Measurements from ENCODE around the gene RGS5.

The RGS5 gene

DNA sequence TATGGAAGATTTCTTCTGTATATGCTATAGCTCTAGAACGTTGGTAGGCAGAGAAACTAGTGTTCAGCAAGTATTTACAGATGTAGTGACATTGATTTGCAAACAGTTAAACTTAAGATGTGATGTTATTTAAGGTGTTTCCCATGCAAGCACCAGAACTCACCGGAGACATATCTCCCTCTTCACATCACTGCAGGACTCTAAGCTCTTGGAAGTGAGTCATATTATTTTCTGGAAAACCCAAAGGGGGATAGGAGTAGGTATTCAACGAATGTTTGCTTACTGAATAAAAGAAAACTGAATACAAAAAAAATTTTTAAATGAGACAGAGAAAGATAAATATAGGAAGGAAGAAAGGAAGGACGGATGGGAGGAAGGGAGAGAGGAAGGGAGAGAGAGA is 108.5 kb downstream of the RGS5 start:
- no peak overlapping the region for H2AFZ ChIP-seq (ENCODE audit: low read depth, low read length, severe bottlenecking)
- H3K27ac ChIP-seq (ENCODE audit: low read depth, low read length) = no peak overlapping the region
- no peak overlapping the region for H3K4me2 ChIP-seq (ENCODE audit: low read depth, low read length, poor library complexity, severe bottlenecking)
- no peaks in the 10 kb centered on the region for H3K27me3 ChIP-seq (ENCODE audit: low read length)
- H3F3A ChIP-seq (ENCODE audit: insufficient read depth) = no peaks in the 10 kb centered on the region
- H3K4me3 ChIP-seq (ENCODE audit: insufficient read depth, low read length, poor library complexity, severe bottlenecking) = no peak overlapping the region
- no peak for TF ChIP-seq EZH2phosphoT487 (conservative IDR thresholded peaks at IDR 0.05; ENCODE audit: low read length)
- no peak for TF ChIP-seq CTCF (IDR thresholded peaks at IDR 0.05; ENCODE audit: insufficient read depth, low read length, poor library complexity, severe bottlenecking)
- H3K9me3 ChIP-seq (ENCODE audit: insufficient read depth, low read length) = no peaks in the 10 kb centered on the region
- H3K79me2 ChIP-seq (ENCODE audit: insufficient read depth, low read length) = no peaks in the 10 kb centered on the region
- H3K36me3 ChIP-seq (ENCODE audit: low read length) = no peaks in the 10 kb centered on the region
- no peaks in the 10 kb centered on the region for H3K9me2 ChIP-seq (replicated peaks; ENCODE audit: insufficient read depth, low read length)
- no peak overlapping the region for H3K9ac ChIP-seq (ENCODE audit: low read length)
- H4K20me1 ChIP-seq (ENCODE audit: low read depth, low read length) = no peaks in the 10 kb centered on the region

DNA sequence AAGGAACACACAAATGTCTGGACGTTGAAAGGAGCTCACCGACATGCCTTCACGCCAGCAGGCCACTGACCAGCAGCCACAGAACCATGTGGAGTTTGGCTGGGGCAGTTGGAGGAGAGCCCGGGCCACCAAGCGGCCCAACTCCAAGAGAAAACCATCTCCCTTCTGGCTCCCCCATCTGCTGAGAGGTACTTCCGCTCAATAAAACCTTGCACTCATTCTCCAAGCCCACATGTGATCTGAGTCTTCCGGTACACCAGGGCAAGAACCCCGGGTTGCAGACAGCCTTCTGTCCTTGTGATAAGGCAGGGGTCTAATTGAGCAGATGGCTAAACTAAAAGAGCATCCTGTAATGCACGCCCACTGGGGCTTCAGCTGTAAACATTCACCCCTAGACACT is 109.1 kb downstream of the RGS5 start:
- no peaks in the 10 kb centered on the region for H4K20me1 ChIP-seq (ENCODE audit: low read depth, low read length)
- H3K4me3 ChIP-seq (ENCODE audit: insufficient read depth, low read length, poor library complexity, severe bottlenecking) = no peak overlapping the region
- no peaks in the 10 kb centered on the region for H3K79me2 ChIP-seq (ENCODE audit: insufficient read depth, low read length)
- H3K9ac ChIP-seq (ENCODE audit: low read length) = no peak overlapping the region
- no peaks in the 10 kb centered on the region for H3K36me3 ChIP-seq (ENCODE audit: low read length)
- no peak overlapping the region for H2AFZ ChIP-seq (ENCODE audit: low read depth, low read length, severe bottlenecking)
- no peaks in the 10 kb centered on the region for H3K9me2 ChIP-seq (replicated peaks; ENCODE audit: insufficient read depth, low read length)
- H3K4me2 ChIP-seq (ENCODE audit: low read depth, low read length, poor library complexity, severe bottlenecking) = no peak overlapping the region
- H3K27ac ChIP-seq (ENCODE audit: low read depth, low read length) = no peak overlapping the region
- TF ChIP-seq EZH2phosphoT487 (conservative IDR thresholded peaks at IDR 0.05; ENCODE audit: low read length) (no peak), CTCF (IDR thresholded peaks at IDR 0.05; ENCODE audit: insufficient read depth, low read length, poor library complexity, severe bottlenecking) (no peak)
- no peaks in the 10 kb centered on the region for H3K9me3 ChIP-seq (ENCODE audit: insufficient read depth, low read length)
- H3K27me3 ChIP-seq (ENCODE audit: low read length) = no peaks in the 10 kb centered on the region
- H3F3A ChIP-seq (ENCODE audit: insufficient read depth) = no peaks in the 10 kb centered on the region

DNA sequence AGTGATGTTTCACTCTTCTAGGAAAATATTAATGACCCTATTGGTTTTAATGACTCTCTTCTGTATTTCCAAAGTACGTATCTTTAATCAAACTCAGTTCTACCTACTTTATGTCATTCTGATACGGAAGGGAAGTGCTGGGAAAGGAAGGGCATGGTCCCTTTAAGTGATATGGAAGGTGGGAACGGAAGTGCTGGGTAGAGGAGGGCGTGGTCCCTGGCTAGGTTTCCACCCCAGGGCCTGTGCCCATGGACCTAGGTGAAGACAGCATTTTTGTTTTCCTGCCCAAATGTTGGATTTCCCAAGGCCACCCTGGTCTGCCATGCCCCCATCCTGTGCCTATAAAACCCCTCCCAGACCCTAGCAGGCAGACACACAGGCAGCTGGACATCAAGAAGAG is 109.5 kb downstream of the RGS5 start:
- Histone ChIP-seq H3K9ac (ENCODE audit: low read length) (no peak overlapping the region), H3F3A (ENCODE audit: insufficient read depth) (no peaks in the 10 kb centered on the region), H3K9me3 (ENCODE audit: insufficient read depth, low read length) (no peaks in the 10 kb centered on the region), H3K27ac (ENCODE audit: low read depth, low read length) (no peak overlapping the region), H2AFZ (ENCODE audit: low read depth, low read length, severe bottlenecking) (no peak overlapping the region), H3K4me3 (ENCODE audit: insufficient read depth, low read length, poor library complexity, severe bottlenecking) (no peak overlapping the region), H4K20me1 (ENCODE audit: low read depth, low read length) (no peaks in the 10 kb centered on the region), H3K79me2 (ENCODE audit: insufficient read depth, low read length) (no peaks in the 10 kb centered on the region), H3K36me3 (ENCODE audit: low read length) (no peaks in the 10 kb centered on the region), H3K27me3 (ENCODE audit: low read length) (no peaks in the 10 kb centered on the region), H3K9me2 (replicated peaks; ENCODE audit: insufficient read depth, low read length) (no peaks in the 10 kb centered on the region), H3K4me2 (ENCODE audit: low read depth, low read length, poor library complexity, severe bottlenecking) (no peak overlapping the region)
- no peak for TF ChIP-seq EZH2phosphoT487 (conservative IDR thresholded peaks at IDR 0.05; ENCODE audit: low read length)
- no peak for TF ChIP-seq CTCF (IDR thresholded peaks at IDR 0.05; ENCODE audit: insufficient read depth, low read length, poor library complexity, severe bottlenecking)

Data from SU-DHL-6 (cell line).